ENCODE data around the gene PNMA5.
"Not testable (repeated sequence)": the region's sequence is repeated elsewhere in the genome, so short reads cannot be mapped to it uniquely, and the experiment has no call there.

The PNMA5 gene

GRCh38 chrX:152989292-152989658 is 4.6 kb downstream of the PNMA5 start:
- peak overlapping the region; percentile 83 for H3K27ac Mint-ChIP-seq
- no peaks in the 10 kb centered on the region for H3K9me3 Mint-ChIP-seq
- H3K4me1 Mint-ChIP-seq: peaks cover 10 to 15% of the 10 kb centered on the region in 2 donors
- DNase-seq (no peak), ATAC-seq (replicated peaks) (peak in 1 of 2 donors; percentile 42)
- no peak overlapping the region for H3K4me3 Mint-ChIP-seq
- no peaks in the 10 kb centered on the region for H3K36me3 Mint-ChIP-seq
- peaks cover 0 to 8% of the 10 kb centered on the region in 2 donors for H3K27me3 Mint-ChIP-seq

DNA sequence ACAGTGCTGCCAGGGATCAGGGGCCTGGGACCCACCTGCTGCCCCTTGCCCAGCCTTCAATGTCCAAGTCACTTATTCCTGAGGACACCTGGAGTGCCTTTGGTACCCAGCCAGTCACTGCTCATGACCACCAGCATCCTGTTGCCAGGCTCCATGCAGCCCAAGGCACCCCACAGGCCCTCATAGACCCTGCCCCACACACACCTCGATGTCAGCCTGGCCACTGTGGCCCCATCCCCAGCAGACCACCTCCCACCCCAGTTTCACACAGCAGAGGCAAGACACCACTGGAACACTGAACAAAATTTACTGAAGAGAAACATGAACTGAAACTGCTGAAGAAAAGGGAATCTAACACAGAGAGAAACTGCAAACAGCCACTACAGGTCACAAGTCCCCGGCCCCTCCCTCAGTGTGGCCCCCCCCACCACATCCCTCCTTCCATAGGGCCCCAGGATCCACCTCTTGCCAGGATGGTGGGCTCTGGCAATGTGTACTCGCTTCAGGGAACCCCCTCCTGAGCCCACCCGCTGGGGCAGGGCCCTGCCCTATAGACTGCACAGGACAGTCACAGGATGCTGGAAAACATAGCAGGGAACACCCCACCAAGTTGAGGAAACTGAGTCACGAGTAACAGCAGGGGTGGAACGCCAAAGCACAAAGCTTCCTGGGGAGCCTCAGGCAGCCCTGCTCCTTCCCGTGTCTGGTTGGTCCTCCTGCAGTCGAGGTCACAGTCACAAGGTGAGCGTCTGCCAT is 5.2 kb downstream of the PNMA5 start:
- Mint-ChIP-seq H3K4me1 (peaks cover 10 to 15% of the 10 kb centered on the region in 2 donors), H3K27ac (peak overlapping the region; percentile 73), H3K9me3 (no peaks in the 10 kb centered on the region), H3K4me3 (peak overlapping the region in 1 of 2 donors; percentile 51), H3K27me3 (peaks cover 0 to 8% of the 10 kb centered on the region in 2 donors), H3K36me3 (no peaks in the 10 kb centered on the region)
- ATAC-seq (replicated peaks): peak; percentile 74 to 75
- no peak for DNase-seq

DNA sequence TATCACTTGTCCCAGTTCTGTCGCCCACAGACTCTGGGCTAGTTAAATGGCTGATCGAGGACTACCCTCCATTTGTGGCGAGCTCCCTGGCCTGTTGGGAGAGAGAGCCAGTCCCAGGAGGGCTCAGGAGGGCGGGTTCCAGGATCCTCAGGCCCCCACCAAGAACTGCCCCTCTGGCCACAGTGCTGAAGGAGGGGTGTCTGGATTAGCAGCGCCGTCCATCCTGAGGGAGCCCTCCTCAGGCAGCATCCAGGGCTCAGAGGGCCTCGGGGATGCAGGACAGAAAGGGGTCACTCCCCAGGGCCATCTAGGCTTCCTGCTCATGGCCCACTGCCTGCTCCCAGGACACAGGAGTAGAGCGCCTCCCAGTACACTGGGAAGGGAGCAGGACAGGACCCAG is 6.1 kb downstream of the PNMA5 start:
- Mint-ChIP-seq H3K9me3 (no peaks in the 10 kb centered on the region), H3K4me1 (peaks cover 10 to 15% of the 10 kb centered on the region in 2 donors), H3K4me3 (no peak overlapping the region), H3K27ac (no peak overlapping the region), H3K36me3 (no peaks in the 10 kb centered on the region), H3K27me3 (peaks cover 0 to 8% of the 10 kb centered on the region in 2 donors)
- no peak for DNase-seq
- ATAC-seq (replicated peaks): no peak

GRCh38 chrX:152987156-152987555 is 6.8 kb downstream of the PNMA5 start:
- H3K9me3 Mint-ChIP-seq; DNase-seq; H3K27ac Mint-ChIP-seq; H3K4me3 Mint-ChIP-seq; ATAC-seq (replicated peaks); H3K27me3 Mint-ChIP-seq; H3K36me3 Mint-ChIP-seq: not testable (repeated sequence)
- peaks cover 10 to 15% of the 10 kb centered on the region in 2 donors for H3K4me1 Mint-ChIP-seq

DNA sequence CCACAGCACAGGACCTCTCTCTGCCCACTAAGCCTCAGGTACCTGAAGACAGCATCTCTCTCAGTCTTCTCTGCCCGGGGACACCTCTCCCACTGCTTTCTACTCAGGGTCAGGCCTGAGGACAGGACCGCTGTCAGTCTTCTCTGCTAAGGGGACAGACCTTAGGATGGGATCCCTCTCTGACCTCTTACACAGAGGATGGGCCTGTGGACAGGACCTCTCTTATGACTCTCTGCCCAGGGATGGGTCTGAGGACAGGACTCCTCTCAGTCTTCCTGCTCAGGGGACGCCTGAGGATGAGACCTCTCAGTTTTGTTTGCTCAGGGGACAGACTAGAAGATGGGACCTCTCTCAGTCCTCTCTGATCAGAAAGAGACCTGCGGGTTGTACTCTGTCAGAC is 8.5 kb downstream of the PNMA5 start:
- ATAC-seq (replicated peaks); H3K4me3 Mint-ChIP-seq; H3K36me3 Mint-ChIP-seq; H3K27me3 Mint-ChIP-seq; H3K27ac Mint-ChIP-seq; H3K9me3 Mint-ChIP-seq; DNase-seq: not testable (repeated sequence)
- peaks cover 10 to 15% of the 10 kb centered on the region in 2 donors for H3K4me1 Mint-ChIP-seq

- H3K4me1 Mint-ChIP-seq: no peaks in the 10 kb centered on the region
- no peaks in the 10 kb centered on the region for H3K9me3 Mint-ChIP-seq
- ATAC-seq (replicated peaks) (no peak), DNase-seq (no peak)
- H3K4me3 Mint-ChIP-seq: no peak overlapping the region
- H3K36me3 Mint-ChIP-seq: peaks cover 0 to 1% of the 10 kb centered on the region in 2 donors
- no peaks in the 10 kb centered on the region for H3K27me3 Mint-ChIP-seq
- H3K27ac Mint-ChIP-seq: no peak overlapping the region
Measured at GRCh38 chrX:152968193-152968592, 25.7 kb downstream of the PNMA5 start.

- peaks cover 0 to 3% of the 10 kb centered on the region in 2 donors for H3K36me3 Mint-ChIP-seq
- H3K9me3 Mint-ChIP-seq: no peaks in the 10 kb centered on the region
- no peak overlapping the region for H3K27ac Mint-ChIP-seq
- H3K27me3 Mint-ChIP-seq: peaks cover 0 to 3% of the 10 kb centered on the region in 2 donors
- peaks cover 4 to 13% of the 10 kb centered on the region in 2 donors for H3K4me1 Mint-ChIP-seq
- ATAC-seq (replicated peaks) (no peak), DNase-seq (no peak)
- no peak overlapping the region for H3K4me3 Mint-ChIP-seq
Measured at GRCh38 chrX:152960115-152960514, 33.8 kb downstream of the PNMA5 start.

- Mint-ChIP-seq H3K36me3 (peaks cover 0 to 3% of the 10 kb centered on the region in 2 donors), H3K9me3 (no peaks in the 10 kb centered on the region), H3K4me3 (no peak overlapping the region), H3K4me1 (peaks cover 4 to 13% of the 10 kb centered on the region in 2 donors), H3K27ac (no peak overlapping the region), H3K27me3 (peaks cover 0 to 3% of the 10 kb centered on the region in 2 donors)
- DNase-seq (no peak), ATAC-seq (replicated peaks) (no peak)
Measured at GRCh38 chrX:152959626-152960025, 34.3 kb downstream of the PNMA5 start.

DNA sequence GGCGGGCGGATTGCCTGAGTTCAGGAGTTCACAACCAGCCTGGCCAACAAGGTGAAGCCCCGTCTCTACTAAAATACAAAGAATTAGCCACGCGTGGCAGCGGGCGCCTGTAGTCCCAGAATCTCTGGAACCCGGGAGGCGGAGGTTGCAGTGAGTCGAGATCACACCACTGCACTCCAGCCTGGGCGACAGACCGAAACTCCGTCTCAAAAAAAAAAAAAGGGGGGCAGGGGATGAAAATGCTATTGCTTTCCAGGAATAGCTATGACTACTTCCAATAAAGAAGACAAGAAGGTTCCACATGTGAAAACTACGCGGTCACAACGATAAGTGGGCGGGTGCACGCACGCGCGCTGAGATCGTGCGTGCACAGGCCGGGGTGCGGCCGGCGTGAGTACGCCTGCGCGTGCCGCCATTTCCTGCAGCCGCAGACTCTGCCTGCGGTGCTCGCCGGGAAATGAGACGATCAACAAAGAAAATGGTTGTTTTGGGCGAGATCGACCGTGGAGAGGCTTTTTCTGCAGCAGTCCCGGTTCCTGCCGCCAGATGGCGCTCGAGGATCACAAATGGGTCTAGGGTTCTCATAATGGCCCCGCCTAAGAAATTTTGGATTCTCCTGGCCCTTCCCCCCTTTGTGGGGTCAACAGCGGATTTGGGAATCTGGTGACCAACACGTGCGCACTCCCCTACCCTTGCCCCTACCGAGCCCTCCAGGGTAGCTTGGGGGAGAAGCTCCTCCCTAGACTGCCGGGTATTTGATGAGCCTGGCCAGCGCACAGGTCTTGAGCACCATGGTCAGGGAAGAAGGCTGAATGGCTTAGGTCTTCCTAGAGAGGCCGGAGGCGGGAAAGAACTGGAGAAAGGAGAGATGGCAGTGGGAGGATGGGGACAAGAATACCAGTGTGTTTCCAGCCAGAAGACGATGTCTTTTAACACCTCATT is 35.1 kb downstream of the PNMA5 start:
- peak overlapping the region; percentile 94 for H3K27ac Mint-ChIP-seq
- H3K9me3 Mint-ChIP-seq: no peaks in the 10 kb centered on the region
- H3K4me3 Mint-ChIP-seq: peak overlapping the region; percentile 77 to 80
- peaks cover 0 to 3% of the 10 kb centered on the region in 2 donors for H3K27me3 Mint-ChIP-seq
- H3K4me1 Mint-ChIP-seq: peaks cover 4 to 13% of the 10 kb centered on the region in 2 donors
- DNase-seq (peak; percentile 86), ATAC-seq (replicated peaks) (peak; percentile 94 to 97)
- peaks cover 0 to 3% of the 10 kb centered on the region in 2 donors for H3K36me3 Mint-ChIP-seq

- DNase-seq: no peak
- Mint-ChIP-seq H3K4me3 (peak overlapping the region; percentile 77 to 80), H3K27me3 (peaks cover 0 to 3% of the 10 kb centered on the region in 2 donors), H3K9me3 (no peaks in the 10 kb centered on the region), H3K27ac (peak overlapping the region; percentile 94), H3K36me3 (peaks cover 0 to 3% of the 10 kb centered on the region in 2 donors), H3K4me1 (peaks cover 4 to 13% of the 10 kb centered on the region in 2 donors)
- peak; percentile 64 to 72 for ATAC-seq (replicated peaks)
Measured at GRCh38 chrX:152958047-152958446, 35.9 kb downstream of the PNMA5 start.

GRCh38 chrX:152950786-152951185 is 43.1 kb downstream of the PNMA5 start:
- H3K27me3 Mint-ChIP-seq: peaks cover 0 to 6% of the 10 kb centered on the region in 2 donors
- DNase-seq: no peak
- peaks cover 0 to 6% of the 10 kb centered on the region in 2 donors for H3K36me3 Mint-ChIP-seq
- ATAC-seq (replicated peaks): no peak
- no peaks in the 10 kb centered on the region for H3K9me3 Mint-ChIP-seq
- H3K27ac Mint-ChIP-seq: no peak overlapping the region
- no peak overlapping the region for H3K4me3 Mint-ChIP-seq
- H3K4me1 Mint-ChIP-seq: no peaks in the 10 kb centered on the region

DNA sequence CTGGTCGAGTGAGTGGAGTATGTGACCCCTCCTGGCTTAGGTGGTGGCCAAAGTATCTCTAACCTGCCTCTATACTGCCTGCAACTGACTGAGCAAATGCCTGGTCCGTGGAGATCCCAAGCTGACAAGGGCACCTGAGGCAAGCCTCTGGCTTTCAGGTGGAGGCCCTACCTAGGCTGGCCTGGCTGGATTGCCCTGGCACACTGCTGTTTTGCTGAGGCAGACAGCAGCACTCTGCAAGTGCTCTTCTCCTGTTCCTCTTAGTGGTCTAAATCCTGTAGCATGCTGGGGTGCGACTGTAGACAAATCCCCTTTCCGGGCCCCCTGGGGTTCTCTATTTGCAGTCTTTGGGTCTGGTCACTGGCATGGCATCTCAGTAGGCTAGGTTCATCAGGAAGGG is 44.8 kb downstream of the PNMA5 start:
- no peak overlapping the region for H3K27ac Mint-ChIP-seq

GRCh38 chrX:152946681-152947080 is 47.2 kb downstream of the PNMA5 start:
- DNase-seq (no peak), ATAC-seq (replicated peaks) (no peak)
- H3K4me1 Mint-ChIP-seq: no peaks in the 10 kb centered on the region
- H3K27me3 Mint-ChIP-seq: peaks cover 0 to 3% of the 10 kb centered on the region in 2 donors
- no peaks in the 10 kb centered on the region for H3K9me3 Mint-ChIP-seq
- peaks cover 0 to 7% of the 10 kb centered on the region in 2 donors for H3K36me3 Mint-ChIP-seq
- H3K27ac Mint-ChIP-seq: no peak overlapping the region
- H3K4me3 Mint-ChIP-seq: no peak overlapping the region

More for the DNA sequence above, 44.8 kb downstream of the PNMA5 start:
- no peaks in the 10 kb centered on the region for H3K9me3 Mint-ChIP-seq
- peaks cover 0 to 9% of the 10 kb centered on the region in 2 donors for H3K27me3 Mint-ChIP-seq
- no peaks in the 10 kb centered on the region for H3K4me1 Mint-ChIP-seq
- peaks cover 0 to 7% of the 10 kb centered on the region in 2 donors for H3K36me3 Mint-ChIP-seq
- ATAC-seq (replicated peaks) (no peak), DNase-seq (no peak)
- H3K4me3 Mint-ChIP-seq: no peak overlapping the region
